RWPE1 (cell line): ENCODE data around the gene CFAP206.
A peak's percentile ranks its signal among the peaks of the same experiment; 100 is the strongest.

Experiments
- CTCF ChIA-PET: fragments of 350-600 bp; sonication (Branson Sonifier 250); formaldehyde crosslinking; extraction: SDS; loops from one replicate; lab custom pipeline; 2021; lab: Yijun Ruan, JAX
- POLR2A ChIA-PET: fragments of 400-600 bp; formaldehyde crosslinking; extraction: SDS; loops from one replicate; lab custom pipeline; 2020; ENCODE audit warnings: antibody characterized with exemption; ENCODE audit not compliant: low non-redundant PET; lab: Yijun Ruan, JAX
- DNase-seq: peaks from one replicate; pipeline ENCODE4 v3.0.0; 2012; ENCODE audit warnings: low spot score
- H3K27ac ChIP-seq: fragments of 450-650 bp; 2 replicates; pipeline ENCODE4 v1.5.1; 2017
- CTCF ChIP-seq: fragments of 450-650 bp; conservative IDR thresholded peaks from 2 replicates; pipeline ENCODE4 v1.5.1; 2017; ENCODE audit warnings: low read depth, mild to moderate bottlenecking

Gene CFAP206

GRCh38 chr6:87407901-87408720 is at the start of gene CFAP206:
Gene CFAP206 (plus strand): TSS chr6:87407972. CDS start chr6:87409840, 1,868 bp downstream.
- H3K27ac ChIP-seq = peak within 1 kb of the TSS; percentile 79
- POLR2A ChIA-PET = interaction anchor here (0.6 kb wide), 1 partner anchor 1552 kb away, joined by 3 read pairs; no protein-coding TSS in a partner anchor
- peak; percentile 90 for DNase-seq

GRCh38 chr6:87364602-87365252 is 43.0 kb upstream of the CFAP206 start:
- ChIA-PET POLR2A (no interaction called here), CTCF (interaction anchor here (0.7 kb wide), 1 partner anchor 33 kb away, joined by 4 read pairs; no protein-coding TSS in a partner anchor)
- TF ChIP-seq CTCF = no peak
- DNase-seq = no peak
- H3K27ac ChIP-seq = no peak overlapping the region

More at GRCh38 chr6:87407901-87408720, at the start of gene CFAP206:
- CTCF ChIA-PET = no interaction called here
- peak; percentile 19; the same call in 1 of the 2 replicates for TF ChIP-seq CTCF

GRCh38 chr6:87366072-87366827 is 41.5 kb upstream of the CFAP206 start:
- ChIA-PET POLR2A (no interaction called here), CTCF (interaction anchor here (0.5 to 0.6 kb wide), 2 partner anchors 633 to 667 kb away, joined by 3 read pairs; no protein-coding TSS in a partner anchor)
- no peak for DNase-seq

GRCh38 chr6:87366899-87367298 is 40.9 kb upstream of the CFAP206 start:
- no peak for DNase-seq
- H3K27ac ChIP-seq = no peak overlapping the region
- ChIA-PET CTCF (interaction anchor here (0.5 kb wide), 1 partner anchor 632 kb away, joined by 3 read pairs; no protein-coding TSS in a partner anchor), POLR2A (no interaction called here)
- TF ChIP-seq CTCF = no peak

More at GRCh38 chr6:87366072-87366827, 41.5 kb upstream of the CFAP206 start:
- no peak for TF ChIP-seq CTCF
- no peak overlapping the region for H3K27ac ChIP-seq

GRCh38 chr6:87373377-87373776 is 34.4 kb upstream of the CFAP206 start:
- no peak for TF ChIP-seq CTCF
- ChIA-PET POLR2A (no interaction called here), CTCF (no interaction called here)
- no peak overlapping the region for H3K27ac ChIP-seq
- no peak for DNase-seq

GRCh38 chr6:87375315-87375714 is 32.5 kb upstream of the CFAP206 start:
- ChIA-PET POLR2A (no interaction called here), CTCF (interaction anchor here (1.0 kb wide), 1 partner anchor 18 kb away, joined by 3 read pairs; no protein-coding TSS in a partner anchor)
- peak; percentile 30 for DNase-seq
- H3K27ac ChIP-seq = no peak overlapping the region
- TF ChIP-seq CTCF = no peak
